Transverse colon (tissue), 4 donors: ENCODE measurements around the gene PTCHD4. TPM values are rescaled to one million over a fixed set of nuclear protein-coding genes. Genes with fewer than 3 reads are reported as not detected.
"Not testable (repeated sequence)": the region's sequence is repeated elsewhere in the genome, so short reads cannot be mapped to it uniquely, and the experiment has no call there.

Experiments used
- DNase-seq: peaks from one replicate; pipeline ENCODE4 v3.0.0-alpha.2; 2019
- H3K27ac ChIP-seq, 4 donors: fragments of 200-600 bp; sonication (generic); 2 replicates each; pipeline ENCODE4 v1.5.1; 2016 to 2018; ENCODE audit warnings: inconsistent platforms in 4 of 4
- H3K27me3 ChIP-seq: fragments of 200-600 bp; sonication (generic); 2 replicates; pipeline ENCODE4 v1.5.1; 2017; ENCODE audit warnings: inconsistent platforms
- H3K36me3 ChIP-seq, 4 donors: fragments of 200-600 bp; sonication (generic); 2 replicates each; pipeline ENCODE4 v1.5.1; 2017 to 2019; ENCODE audit warnings: inconsistent platforms in 4 of 4
- H3K4me1 ChIP-seq, 4 donors: fragments of 200-600 bp; sonication (generic); 2 replicates each; pipeline ENCODE4 v1.5.1; 2017 to 2020; ENCODE audit warnings: inconsistent platforms in 4 of 4
- H3K4me3 ChIP-seq, 4 donors: fragments of 200-600 bp; sonication (generic); 1 replicate in 1 of 4; 2 replicates in 3 of 4; pipeline versions ENCODE4 v1.5.1 to v1.6.1; 2017 to 2019; ENCODE audit warnings: inconsistent platforms in 4 of 4
- H3K9me3 ChIP-seq, 2 donors: fragments of 200-600 bp; sonication (generic); 2 replicates each; pipeline ENCODE4 v1.5.1; 2017 to 2019; ENCODE audit warnings: inconsistent platforms in 2 of 2
- EP300 ChIP-seq: sonication (generic); formaldehyde crosslinking; IDR thresholded peaks from one replicate; pipeline ENCODE4 v1.6.1; 2017; ENCODE audit warnings: antibody characterized with exemption, low read depth
- POLR2A ChIP-seq: fragments of 450-650 bp; IDR thresholded peaks from one replicate; pipeline ENCODE4 v1.6.1; 2016; ENCODE audit warnings: antibody characterized with exemption, mild to moderate bottlenecking, moderate library complexity
- POLR2AphosphoS5 ChIP-seq, 3 donors: sonication (generic); formaldehyde crosslinking; IDR thresholded peaks; one replicate each; pipeline ENCODE4 v1.6.1; 2016; ENCODE audit warnings: antibody characterized with exemption in 3 of 3
- WGBS, 2 donors: methylation state at CpG; one replicate each; pipeline ENCODE4 v1.1.5; 2018; ENCODE audit warnings: low coverage in 1 of 2; 5-methylcytosine and 5-hydroxymethylcytosine counted together
- in situ Hi-C, 4 donors: fragments of 200-750 bp; cut with MboI; loops; one replicate each; pipeline versions ENCODE4 v1.15.0 to v1.15.1; 2017; ENCODE audit warnings: low sequenced_read_pairs in 3 of 4, low pct_ligation_motif_present in 1 of 4, low pct_unique_long_range_greater_than_20kb in 1 of 4
- intact Hi-C: fragments of 100-400 bp; cut with DNase I; formaldehyde crosslinking; loops from one replicate; pipeline ENCODE4 v1.15.1; 2023; ENCODE audit warnings: low total_unique reads
- total RNA-seq, 4 donors: library from RNA; depleted of rRNA; stranded (reverse); fragments of >200 nt; gene quantifications; one replicate each; pipeline ENCODE4 v1.1.0, GENCODE V29; 2016
- TF ChIP-seq, protein P1 (sequence below), 5 experiments: fragments of 200-600 bp in 3 of 5; fragments of 450-650 bp in 2 of 5; sonication (generic) in 3 of 5; IDR thresholded peaks; 1 replicate in 2 of 5; 2 replicates in 3 of 5; pipeline ENCODE4 v1.5.1; 2016 to 2017; ENCODE audit warnings: antibody characterized with exemption in 5 of 5, inconsistent platforms in 3 of 5, mild to moderate bottlenecking in 2 of 5, moderate library complexity in 1 of 5

The PTCHD4 gene
- total RNA-seq, 4 donors from 2014 or later: 0.16 to 0.75 (median 0.27) TPM; not detected in 1

GRCh38 chr6:48109944-48110343 is 1.1 kb downstream of the PTCHD4 start:
- TF ChIP-seq POLR2A (no peak), POLR2AphosphoS5 (IDR thresholded peaks at IDR 0.05) (no peak), EP300 (no peak)
- TF ChIP-seq, protein P1, sequence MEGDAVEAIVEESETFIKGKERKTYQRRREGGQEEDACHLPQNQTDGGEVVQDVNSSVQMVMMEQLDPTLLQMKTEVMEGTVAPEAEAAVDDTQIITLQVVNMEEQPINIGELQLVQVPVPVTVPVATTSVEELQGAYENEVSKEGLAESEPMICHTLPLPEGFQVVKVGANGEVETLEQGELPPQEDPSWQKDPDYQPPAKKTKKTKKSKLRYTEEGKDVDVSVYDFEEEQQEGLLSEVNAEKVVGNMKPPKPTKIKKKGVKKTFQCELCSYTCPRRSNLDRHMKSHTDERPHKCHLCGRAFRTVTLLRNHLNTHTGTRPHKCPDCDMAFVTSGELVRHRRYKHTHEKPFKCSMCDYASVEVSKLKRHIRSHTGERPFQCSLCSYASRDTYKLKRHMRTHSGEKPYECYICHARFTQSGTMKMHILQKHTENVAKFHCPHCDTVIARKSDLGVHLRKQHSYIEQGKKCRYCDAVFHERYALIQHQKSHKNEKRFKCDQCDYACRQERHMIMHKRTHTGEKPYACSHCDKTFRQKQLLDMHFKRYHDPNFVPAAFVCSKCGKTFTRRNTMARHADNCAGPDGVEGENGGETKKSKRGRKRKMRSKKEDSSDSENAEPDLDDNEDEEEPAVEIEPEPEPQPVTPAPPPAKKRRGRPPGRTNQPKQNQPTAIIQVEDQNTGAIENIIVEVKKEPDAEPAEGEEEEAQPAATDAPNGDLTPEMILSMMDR (IDR thresholded peaks at IDR 0.05): no peak
- DNase-seq: no peak
- no peak overlapping the region for H3K4me3 ChIP-seq

GRCh38 chr6:48102476-48103195 is 8.4 kb downstream of the PTCHD4 start:
- DNase-seq, H3K36me3 ChIP-seq, in situ Hi-C loops, H3K27ac ChIP-seq, intact Hi-C loops, H3K4me3 ChIP-seq, H3K27me3 ChIP-seq, H3K9me3 ChIP-seq, H3K4me1 ChIP-seq: not testable (repeated sequence)
- WGBS, 2 donors: 90 to 100% methylated on average over 4 to 17 of the region's 17 CpGs

More at GRCh38 chr6:48109944-48110343, 1.1 kb downstream of the PTCHD4 start:
- no peaks in the 10 kb centered on the region for H3K36me3 ChIP-seq
- in situ Hi-C loops (no loop called here), intact Hi-C loops (no loop called here)
- H3K4me1 ChIP-seq: no peaks in the 10 kb centered on the region
- 25 to 57% methylated on average over 3 of the region's 3 CpGs for WGBS, 2 donors
- H3K9me3 ChIP-seq: no peaks in the 10 kb centered on the region
- no peaks in the 10 kb centered on the region for H3K27me3 ChIP-seq
- H3K27ac ChIP-seq: no peak overlapping the region

- TF ChIP-seq POLR2A: no peak
- TF ChIP-seq EP300: no peak
- no peak for TF ChIP-seq POLR2AphosphoS5 (IDR thresholded peaks at IDR 0.05)
- TF ChIP-seq, protein P1 (IDR thresholded peaks at IDR 0.05): no peak
- Histone ChIP-seq H3K4me1 (no peaks in the 10 kb centered on the region), H3K27me3 (no peaks in the 10 kb centered on the region), H3K27ac (no peak overlapping the region), H3K4me3 (no peak overlapping the region), H3K36me3 (no peaks in the 10 kb centered on the region), H3K9me3 (no peaks in the 10 kb centered on the region)
- intact Hi-C loops: no loop called here
- 57 to 65% methylated on average over 1 of the region's 1 CpG for WGBS, 2 donors
- in situ Hi-C loops: no loop called here
- no peak for DNase-seq
Observed at GRCh38 chr6:48101290-48101689, 9.7 kb downstream of the PTCHD4 start.

GRCh38 chr6:48100588-48100895 is 10.5 kb downstream of the PTCHD4 start:
- no peak for DNase-seq
- Histone ChIP-seq H3K36me3 (no peaks in the 10 kb centered on the region), H3K27me3 (no peaks in the 10 kb centered on the region), H3K27ac (no peak overlapping the region), H3K4me3 (no peak overlapping the region), H3K4me1 (no peaks in the 10 kb centered on the region), H3K9me3 (no peaks in the 10 kb centered on the region)
- in situ Hi-C loops (no loop called here), intact Hi-C loops (no loop called here)
- TF ChIP-seq EP300: no peak
- no peak for TF ChIP-seq POLR2AphosphoS5 (IDR thresholded peaks at IDR 0.05)
- no peak for TF ChIP-seq POLR2A
- TF ChIP-seq, protein P1 (IDR thresholded peaks at IDR 0.05): no peak
- 60 to 61% methylated on average over 4 of the region's 4 CpGs for WGBS, 2 donors
